ENCODE results near the gene MED7.

MED7 gene

DNA sequence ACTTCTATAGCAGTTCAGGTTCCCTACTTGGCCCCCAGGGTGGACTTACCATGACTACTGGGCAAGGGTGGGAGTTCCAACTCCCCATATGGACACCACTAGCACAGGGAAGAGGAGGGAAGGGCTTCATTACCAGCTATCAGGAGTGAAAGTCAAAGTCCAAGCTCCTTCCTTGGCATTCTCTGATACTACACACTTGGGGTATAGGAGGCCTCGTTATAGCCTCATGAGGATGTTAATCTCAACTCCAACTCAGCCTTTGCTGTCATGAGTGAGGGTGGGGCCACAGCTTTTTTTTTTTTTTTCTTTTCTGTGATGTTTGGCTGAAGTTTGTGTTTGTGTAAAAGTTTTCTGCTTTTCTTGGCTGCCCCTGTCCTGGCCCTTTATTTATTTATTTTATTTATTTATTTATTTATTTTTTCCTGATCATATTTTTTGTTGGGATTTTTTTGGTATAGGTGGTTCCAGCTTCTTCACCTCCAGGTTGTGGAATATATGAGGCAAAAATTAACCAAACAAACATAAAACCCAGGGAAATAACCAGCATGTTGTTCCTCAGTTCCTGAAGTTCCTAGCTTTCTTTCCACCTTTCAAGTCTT is 14.7 kb upstream of the MED7 start (continued):
- TF ChIP-seq ZNF394 (tag by site-specific recombination; IDR thresholded peaks at IDR 0.05; ENCODE audit: borderline replicate concordance) (peak; percentile 73; the same call in 1 of the 2 replicates), ZNF214 (tag by site-specific recombination; IDR thresholded peaks at IDR 0.05; ENCODE audit: borderline replicate concordance) (no peak), ZNF555 (tag by site-specific recombination; conservative IDR thresholded peaks at IDR 0.05) (peak; percentile 31), ZNF324 (tag by site-specific recombination; IDR thresholded peaks at IDR 0.05) (no peak), ZSCAN16 (tag by site-specific recombination; IDR thresholded peaks at IDR 0.05) (no peak), ZFHX2 (tag by site-specific recombination; conservative IDR thresholded peaks at IDR 0.05) (no peak), HOXD13 (CRISPR knock-in tag; IDR thresholded peaks at IDR 0.05; ENCODE audit: borderline replicate concordance) (no peak), ZNF146 (tag by site-specific recombination; IDR thresholded peaks at IDR 0.05) (no peak), ZNF155 (tag by site-specific recombination; IDR thresholded peaks at IDR 0.05) (no peak), ZNF514 (tag by site-specific recombination; IDR thresholded peaks at IDR 0.05) (no peak), ZNF530 (tag by site-specific recombination; IDR thresholded peaks at IDR 0.05; ENCODE audit: low read depth) (no peak), ZNF433 (tag by site-specific recombination; IDR thresholded peaks at IDR 0.05; ENCODE audit: low read depth) (no peak), ZNF202 (tag by site-specific recombination; IDR thresholded peaks at IDR 0.05; ENCODE audit: borderline replicate concordance) (peak; percentile 58; the same call in 1 of the 2 replicates), YY2 (tag by site-specific recombination; IDR thresholded peaks at IDR 0.05) (no peak), GLIS2 (tag by site-specific recombination; IDR thresholded peaks at IDR 0.05) (no peak), KLF9 (tag by site-specific recombination; IDR thresholded peaks at IDR 0.05; ENCODE audit: low read depth) (no peak)
- TF ChIP-seq, protein P1, sequence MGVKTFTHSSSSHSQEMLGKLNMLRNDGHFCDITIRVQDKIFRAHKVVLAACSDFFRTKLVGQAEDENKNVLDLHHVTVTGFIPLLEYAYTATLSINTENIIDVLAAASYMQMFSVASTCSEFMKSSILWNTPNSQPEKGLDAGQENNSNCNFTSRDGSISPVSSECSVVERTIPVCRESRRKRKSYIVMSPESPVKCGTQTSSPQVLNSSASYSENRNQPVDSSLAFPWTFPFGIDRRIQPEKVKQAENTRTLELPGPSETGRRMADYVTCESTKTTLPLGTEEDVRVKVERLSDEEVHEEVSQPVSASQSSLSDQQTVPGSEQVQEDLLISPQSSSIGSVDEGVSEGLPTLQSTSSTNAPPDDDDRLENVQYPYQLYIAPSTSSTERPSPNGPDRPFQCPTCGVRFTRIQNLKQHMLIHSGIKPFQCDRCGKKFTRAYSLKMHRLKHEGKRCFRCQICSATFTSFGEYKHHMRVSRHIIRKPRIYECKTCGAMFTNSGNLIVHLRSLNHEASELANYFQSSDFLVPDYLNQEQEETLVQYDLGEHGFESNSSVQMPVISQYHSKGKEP (tag by site-specific recombination; IDR thresholded peaks at IDR 0.05) = no peak
- TF ChIP-seq, protein P2, sequence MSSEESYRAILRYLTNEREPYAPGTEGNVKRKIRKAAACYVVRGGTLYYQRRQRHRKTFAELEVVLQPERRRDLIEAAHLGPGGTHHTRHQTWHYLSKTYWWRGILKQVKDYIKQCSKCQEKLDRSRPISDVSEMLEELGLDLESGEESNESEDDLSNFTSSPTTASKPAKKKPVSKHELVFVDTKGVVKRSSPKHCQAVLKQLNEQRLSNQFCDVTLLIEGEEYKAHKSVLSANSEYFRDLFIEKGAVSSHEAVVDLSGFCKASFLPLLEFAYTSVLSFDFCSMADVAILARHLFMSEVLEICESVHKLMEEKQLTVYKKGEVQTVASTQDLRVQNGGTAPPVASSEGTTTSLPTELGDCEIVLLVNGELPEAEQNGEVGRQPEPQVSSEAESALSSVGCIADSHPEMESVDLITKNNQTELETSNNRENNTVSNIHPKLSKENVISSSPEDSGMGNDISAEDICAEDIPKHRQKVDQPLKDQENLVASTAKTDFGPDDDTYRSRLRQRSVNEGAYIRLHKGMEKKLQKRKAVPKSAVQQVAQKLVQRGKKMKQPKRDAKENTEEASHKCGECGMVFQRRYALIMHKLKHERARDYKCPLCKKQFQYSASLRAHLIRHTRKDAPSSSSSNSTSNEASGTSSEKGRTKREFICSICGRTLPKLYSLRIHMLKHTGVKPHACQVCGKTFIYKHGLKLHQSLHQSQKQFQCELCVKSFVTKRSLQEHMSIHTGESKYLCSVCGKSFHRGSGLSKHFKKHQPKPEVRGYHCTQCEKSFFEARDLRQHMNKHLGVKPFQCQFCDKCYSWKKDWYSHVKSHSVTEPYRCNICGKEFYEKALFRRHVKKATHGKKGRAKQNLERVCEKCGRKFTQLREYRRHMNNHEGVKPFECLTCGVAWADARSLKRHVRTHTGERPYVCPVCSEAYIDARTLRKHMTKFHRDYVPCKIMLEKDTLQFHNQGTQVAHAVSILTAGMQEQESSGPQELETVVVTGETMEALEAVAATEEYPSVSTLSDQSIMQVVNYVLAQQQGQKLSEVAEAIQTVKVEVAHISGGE (tag by site-specific recombination; conservative IDR thresholded peaks at IDR 0.05; ENCODE audit: low read depth) = peak; percentile 58
- TF ChIP-seq, protein P3, sequence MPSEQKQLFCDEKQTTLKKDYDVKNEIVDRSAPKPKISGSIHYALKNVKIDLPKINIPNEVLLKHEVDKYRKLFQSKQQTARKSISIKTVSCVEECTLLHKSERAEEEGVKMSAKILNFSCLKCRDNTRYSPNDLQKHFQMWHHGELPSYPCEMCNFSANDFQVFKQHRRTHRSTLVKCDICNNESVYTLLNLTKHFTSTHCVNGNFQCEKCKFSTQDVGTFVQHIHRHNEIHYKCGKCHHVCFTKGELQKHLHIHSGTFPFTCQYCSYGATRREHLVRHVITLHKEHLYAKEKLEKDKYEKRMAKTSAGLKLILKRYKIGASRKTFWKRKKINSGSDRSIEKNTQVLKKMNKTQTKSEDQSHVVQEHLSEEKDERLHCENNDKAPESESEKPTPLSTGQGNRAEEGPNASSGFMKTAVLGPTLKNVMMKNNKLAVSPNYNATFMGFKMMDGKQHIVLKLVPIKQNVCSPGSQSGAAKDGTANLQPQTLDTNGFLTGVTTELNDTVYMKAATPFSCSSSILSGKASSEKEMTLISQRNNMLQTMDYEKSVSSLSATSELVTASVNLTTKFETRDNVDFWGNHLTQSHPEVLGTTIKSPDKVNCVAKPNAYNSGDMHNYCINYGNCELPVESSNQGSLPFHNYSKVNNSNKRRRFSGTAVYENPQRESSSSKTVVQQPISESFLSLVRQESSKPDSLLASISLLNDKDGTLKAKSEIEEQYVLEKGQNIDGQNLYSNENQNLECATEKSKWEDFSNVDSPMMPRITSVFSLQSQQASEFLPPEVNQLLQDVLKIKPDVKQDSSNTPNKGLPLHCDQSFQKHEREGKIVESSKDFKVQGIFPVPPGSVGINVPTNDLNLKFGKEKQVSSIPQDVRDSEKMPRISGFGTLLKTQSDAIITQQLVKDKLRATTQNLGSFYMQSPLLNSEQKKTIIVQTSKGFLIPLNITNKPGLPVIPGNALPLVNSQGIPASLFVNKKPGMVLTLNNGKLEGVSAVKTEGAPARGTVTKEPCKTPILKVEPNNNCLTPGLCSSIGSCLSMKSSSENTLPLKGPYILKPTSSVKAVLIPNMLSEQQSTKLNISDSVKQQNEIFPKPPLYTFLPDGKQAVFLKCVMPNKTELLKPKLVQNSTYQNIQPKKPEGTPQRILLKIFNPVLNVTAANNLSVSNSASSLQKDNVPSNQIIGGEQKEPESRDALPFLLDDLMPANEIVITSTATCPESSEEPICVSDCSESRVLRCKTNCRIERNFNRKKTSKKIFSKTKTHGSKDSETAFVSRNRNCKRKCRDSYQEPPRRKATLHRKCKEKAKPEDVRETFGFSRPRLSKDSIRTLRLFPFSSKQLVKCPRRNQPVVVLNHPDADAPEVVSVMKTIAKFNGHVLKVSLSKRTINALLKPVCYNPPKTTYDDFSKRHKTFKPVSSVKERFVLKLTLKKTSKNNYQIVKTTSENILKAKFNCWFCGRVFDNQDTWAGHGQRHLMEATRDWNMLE (tag by site-specific recombination; conservative IDR thresholded peaks at IDR 0.05; ENCODE audit: low read depth) = peak; percentile 77
- TF ChIP-seq, protein P4, sequence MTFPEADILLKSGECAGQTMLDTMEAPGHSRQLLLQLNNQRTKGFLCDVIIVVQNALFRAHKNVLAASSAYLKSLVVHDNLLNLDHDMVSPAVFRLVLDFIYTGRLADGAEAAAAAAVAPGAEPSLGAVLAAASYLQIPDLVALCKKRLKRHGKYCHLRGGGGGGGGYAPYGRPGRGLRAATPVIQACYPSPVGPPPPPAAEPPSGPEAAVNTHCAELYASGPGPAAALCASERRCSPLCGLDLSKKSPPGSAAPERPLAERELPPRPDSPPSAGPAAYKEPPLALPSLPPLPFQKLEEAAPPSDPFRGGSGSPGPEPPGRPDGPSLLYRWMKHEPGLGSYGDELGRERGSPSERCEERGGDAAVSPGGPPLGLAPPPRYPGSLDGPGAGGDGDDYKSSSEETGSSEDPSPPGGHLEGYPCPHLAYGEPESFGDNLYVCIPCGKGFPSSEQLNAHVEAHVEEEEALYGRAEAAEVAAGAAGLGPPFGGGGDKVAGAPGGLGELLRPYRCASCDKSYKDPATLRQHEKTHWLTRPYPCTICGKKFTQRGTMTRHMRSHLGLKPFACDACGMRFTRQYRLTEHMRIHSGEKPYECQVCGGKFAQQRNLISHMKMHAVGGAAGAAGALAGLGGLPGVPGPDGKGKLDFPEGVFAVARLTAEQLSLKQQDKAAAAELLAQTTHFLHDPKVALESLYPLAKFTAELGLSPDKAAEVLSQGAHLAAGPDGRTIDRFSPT (tag by site-specific recombination; IDR thresholded peaks at IDR 0.05) = no peak
- TF ChIP-seq, protein P5, sequence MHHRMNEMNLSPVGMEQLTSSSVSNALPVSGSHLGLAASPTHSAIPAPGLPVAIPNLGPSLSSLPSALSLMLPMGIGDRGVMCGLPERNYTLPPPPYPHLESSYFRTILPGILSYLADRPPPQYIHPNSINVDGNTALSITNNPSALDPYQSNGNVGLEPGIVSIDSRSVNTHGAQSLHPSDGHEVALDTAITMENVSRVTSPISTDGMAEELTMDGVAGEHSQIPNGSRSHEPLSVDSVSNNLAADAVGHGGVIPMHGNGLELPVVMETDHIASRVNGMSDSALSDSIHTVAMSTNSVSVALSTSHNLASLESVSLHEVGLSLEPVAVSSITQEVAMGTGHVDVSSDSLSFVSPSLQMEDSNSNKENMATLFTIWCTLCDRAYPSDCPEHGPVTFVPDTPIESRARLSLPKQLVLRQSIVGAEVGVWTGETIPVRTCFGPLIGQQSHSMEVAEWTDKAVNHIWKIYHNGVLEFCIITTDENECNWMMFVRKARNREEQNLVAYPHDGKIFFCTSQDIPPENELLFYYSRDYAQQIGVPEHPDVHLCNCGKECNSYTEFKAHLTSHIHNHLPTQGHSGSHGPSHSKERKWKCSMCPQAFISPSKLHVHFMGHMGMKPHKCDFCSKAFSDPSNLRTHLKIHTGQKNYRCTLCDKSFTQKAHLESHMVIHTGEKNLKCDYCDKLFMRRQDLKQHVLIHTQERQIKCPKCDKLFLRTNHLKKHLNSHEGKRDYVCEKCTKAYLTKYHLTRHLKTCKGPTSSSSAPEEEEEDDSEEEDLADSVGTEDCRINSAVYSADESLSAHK (tag by site-specific recombination; IDR thresholded peaks at IDR 0.05) = no peak
- TF ChIP-seq, protein P6, sequence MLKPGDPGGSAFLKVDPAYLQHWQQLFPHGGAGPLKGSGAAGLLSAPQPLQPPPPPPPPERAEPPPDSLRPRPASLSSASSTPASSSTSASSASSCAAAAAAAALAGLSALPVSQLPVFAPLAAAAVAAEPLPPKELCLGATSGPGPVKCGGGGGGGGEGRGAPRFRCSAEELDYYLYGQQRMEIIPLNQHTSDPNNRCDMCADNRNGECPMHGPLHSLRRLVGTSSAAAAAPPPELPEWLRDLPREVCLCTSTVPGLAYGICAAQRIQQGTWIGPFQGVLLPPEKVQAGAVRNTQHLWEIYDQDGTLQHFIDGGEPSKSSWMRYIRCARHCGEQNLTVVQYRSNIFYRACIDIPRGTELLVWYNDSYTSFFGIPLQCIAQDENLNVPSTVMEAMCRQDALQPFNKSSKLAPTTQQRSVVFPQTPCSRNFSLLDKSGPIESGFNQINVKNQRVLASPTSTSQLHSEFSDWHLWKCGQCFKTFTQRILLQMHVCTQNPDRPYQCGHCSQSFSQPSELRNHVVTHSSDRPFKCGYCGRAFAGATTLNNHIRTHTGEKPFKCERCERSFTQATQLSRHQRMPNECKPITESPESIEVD (tag by site-specific recombination; IDR thresholded peaks at IDR 0.05) = no peak
